Choroid plexus epithelial cell (primary cell): ENCODE measurements around the gene LHFPL2.

Experiments
- DNase-seq: peaks from one replicate; pipeline ENCODE4 v3.0.0-alpha.2; 2010; ENCODE audit warnings: low read depth
- H3K4me3 ChIP-seq: 2 replicates; pipeline ENCODE4 v1.5.1; 2011; ENCODE audit warnings: low read depth, mild to moderate bottlenecking, control low read depth, low read length, moderate library complexity
- TF ChIP-seq, protein P1 (sequence below): conservative IDR thresholded peaks from 2 replicates; pipeline ENCODE4 v1.5.1; 2011; ENCODE audit warnings: low read depth, mild to moderate bottlenecking, control low read depth, inconsistent platforms, low read length, moderate library complexity

The LHFPL2 gene

DNA sequence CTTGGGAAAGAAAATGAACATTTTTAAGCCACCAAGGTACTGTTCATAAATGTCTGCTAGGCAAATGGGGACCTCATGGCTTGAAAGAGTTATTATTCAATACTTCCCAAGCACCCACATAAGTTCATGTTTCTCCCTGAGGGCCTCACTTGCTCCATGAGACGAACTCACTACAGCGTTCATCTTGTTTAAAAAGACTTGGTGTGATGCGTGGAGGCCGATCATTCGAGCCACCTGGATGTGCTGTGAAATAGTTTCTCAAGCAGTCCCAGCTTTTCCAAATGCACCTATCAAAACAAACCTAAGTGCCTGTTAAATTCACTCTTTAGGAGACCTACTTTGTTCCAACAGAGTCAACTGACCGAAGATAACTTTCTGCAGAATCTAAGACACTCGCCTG is 103.2 kb downstream of the LHFPL2 start:
- H3K4me3 ChIP-seq = no peak overlapping the region
- no peak for DNase-seq
- TF ChIP-seq, protein P1, sequence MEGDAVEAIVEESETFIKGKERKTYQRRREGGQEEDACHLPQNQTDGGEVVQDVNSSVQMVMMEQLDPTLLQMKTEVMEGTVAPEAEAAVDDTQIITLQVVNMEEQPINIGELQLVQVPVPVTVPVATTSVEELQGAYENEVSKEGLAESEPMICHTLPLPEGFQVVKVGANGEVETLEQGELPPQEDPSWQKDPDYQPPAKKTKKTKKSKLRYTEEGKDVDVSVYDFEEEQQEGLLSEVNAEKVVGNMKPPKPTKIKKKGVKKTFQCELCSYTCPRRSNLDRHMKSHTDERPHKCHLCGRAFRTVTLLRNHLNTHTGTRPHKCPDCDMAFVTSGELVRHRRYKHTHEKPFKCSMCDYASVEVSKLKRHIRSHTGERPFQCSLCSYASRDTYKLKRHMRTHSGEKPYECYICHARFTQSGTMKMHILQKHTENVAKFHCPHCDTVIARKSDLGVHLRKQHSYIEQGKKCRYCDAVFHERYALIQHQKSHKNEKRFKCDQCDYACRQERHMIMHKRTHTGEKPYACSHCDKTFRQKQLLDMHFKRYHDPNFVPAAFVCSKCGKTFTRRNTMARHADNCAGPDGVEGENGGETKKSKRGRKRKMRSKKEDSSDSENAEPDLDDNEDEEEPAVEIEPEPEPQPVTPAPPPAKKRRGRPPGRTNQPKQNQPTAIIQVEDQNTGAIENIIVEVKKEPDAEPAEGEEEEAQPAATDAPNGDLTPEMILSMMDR = no peak

DNA sequence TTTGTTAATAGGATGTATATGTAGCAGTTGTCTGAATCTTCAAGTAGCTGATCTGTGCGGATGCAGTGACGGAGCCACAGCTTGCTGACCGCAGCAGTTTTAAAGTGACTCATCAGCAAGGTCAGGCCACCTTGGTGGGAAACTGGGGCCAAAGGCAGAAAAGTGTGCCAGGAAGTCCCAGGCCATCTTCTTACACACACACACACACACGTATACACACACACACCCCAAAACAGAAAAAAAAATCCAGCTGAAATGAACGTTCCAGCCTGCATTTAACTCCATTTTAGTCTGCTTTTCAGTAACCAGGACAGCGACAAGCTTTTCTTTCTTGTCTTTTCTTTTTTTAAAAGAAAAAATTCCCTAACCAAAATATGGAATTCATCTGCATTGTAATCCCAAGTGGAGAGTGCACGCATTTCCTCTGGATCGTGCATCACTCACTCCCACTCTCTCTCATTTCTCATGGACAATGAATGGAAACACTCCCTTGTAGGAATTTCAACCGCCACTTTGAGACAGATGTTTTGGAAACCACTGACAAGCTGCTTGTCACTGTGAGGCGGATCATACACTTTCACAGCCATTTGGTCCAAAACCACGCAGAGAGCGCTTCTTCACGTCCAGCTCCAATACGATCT is 103.9 kb downstream of the LHFPL2 start:
- H3K4me3 ChIP-seq = no peak overlapping the region
- DNase-seq = peak; percentile 96
- TF ChIP-seq, protein P1 = no peak

DNA sequence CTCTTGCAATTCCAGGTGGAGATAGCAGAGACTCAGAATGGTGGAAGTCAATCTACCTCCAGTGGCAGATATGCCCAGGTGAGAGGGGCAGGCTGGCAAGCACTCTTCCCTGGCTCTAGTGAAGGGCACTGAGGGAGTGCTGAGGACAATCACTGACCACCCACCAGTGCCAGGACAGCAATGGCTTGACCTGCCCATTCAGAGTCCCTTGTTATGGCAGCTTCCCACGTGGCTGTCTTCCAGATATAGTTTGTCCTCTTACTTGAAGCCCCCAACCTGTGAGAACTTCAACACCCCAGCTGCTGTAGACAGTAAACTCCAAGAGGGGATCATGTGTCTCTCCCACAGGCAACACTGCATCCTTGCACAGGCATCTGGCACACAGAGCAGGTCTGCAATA is 104.7 kb downstream of the LHFPL2 start:
- DNase-seq = no peak
- TF ChIP-seq, protein P1 = no peak
- H3K4me3 ChIP-seq = no peak overlapping the region

DNA sequence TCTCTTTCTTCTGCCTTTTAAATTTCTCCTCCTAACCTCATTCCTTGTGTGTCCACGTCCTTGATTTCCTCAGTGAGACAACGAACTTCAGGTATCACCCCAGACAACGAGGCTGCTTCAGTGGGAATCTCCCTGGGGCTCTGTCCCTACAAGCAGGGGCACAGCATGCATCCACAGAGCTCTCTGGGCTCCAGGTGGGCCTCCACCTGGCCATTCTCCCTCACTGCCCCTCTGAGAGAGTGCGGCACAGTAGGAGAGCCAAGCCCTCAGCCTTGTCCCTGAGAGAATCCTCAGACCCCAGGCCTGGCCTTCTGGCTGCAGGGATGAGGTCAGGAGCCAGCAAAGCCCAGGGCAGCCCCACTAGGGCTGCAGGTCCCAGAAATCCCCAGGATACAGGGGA is 105.3 kb downstream of the LHFPL2 start:
- DNase-seq = no peak
- TF ChIP-seq, protein P1 = no peak
- no peak overlapping the region for H3K4me3 ChIP-seq

DNA sequence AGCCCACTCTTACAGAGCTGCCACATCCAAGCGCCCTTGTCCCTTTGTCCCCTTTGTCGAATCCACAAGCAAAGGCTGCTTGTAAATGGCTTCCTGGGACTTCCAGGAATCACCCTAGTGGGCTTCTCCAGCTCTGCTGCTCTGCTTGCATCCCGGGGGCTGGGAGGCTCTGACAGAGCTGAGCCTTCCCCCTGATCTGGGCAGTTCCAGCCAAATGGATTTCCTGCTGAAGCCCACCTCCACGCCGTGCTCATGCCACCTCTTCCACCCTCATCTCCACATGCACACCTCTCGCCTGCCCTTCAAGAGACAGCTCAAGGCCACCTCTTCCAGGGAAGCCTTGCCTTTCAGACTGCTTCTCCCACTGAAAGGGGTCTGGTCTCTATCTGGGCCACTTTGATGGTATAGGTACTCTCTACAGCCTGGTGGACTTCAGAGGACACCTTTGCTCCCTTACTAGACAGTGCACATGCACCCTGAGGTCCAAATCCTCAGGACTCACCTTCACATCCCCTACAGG is 106.2 kb downstream of the LHFPL2 start:
- H3K4me3 ChIP-seq = no peak overlapping the region
- DNase-seq = no peak
- TF ChIP-seq, protein P1 = no peak

DNA sequence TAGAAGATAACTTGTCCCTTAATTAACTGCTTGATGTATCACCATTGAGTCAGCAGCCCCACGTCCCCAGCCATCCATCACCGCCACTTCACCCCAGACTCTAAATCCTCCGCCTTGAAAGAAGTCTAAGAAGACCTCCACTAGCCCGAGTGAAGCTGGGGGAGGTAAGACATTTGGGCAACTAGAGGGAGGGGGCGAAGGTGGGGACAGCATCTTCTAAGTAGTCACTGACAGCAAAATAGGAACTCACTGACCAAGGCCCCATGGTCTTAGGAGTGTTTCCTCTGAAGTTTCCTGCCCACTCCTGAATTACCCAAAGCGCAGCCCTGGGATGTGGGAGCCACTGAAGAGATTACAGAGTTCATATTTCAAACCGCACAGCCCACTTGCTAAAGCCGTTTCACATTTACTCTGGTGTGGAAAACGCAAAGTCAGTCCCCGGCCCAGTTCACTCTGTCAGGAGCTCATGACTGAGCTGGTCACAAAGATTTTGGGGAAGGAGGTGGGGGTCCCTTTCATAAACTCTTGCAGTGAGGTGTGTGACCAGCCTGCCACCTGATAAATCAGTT is 107.4 kb downstream of the LHFPL2 start:
- DNase-seq = no peak
- H3K4me3 ChIP-seq = no peak overlapping the region
- TF ChIP-seq, protein P1 = no peak
